ENCODE results near the gene LUC7L3.

DNA sequence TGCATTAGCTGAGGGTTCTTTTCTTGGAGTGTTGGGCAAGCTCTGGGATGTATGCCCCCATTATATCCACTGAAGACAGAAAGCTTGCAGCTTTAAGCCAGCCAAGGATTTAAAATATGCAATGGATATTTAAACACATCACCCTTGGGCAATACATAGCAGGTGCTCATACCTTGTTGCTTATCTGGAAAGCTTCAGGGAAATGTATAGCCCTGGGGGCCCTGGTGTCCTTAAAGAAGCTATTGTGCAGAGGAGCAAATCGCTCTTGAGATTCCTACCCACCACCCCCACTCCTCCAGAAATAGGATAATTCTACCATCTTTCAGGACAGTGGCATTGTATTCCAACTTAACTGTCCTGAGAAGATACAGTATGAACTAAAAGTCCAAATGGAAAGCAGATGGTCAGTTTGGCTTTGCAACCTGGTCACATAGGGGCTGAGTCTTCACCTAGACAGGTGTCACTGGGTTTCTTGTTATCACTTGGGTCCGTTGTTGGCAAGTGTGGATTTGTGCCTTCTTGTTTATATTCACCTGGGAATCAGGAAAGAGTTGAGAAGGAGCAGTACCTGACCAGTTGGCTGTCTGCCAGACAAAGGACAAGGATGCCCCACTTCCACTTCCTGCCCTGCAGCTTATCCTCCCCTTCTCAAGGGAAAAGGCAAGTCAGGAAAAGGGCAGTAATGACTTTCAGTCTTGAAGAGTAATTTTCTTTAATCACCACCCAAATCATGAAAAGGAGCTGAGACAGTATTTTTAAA lies 44.5 kb downstream of the LUC7L3 start:
- TF ChIP-seq POLR2A (IDR thresholded peaks at IDR 0.05; ENCODE audit: borderline replicate concordance, extremely low read depth, insufficient read depth, insufficient read length), result no peak
- TF ChIP-seq, protein P1, sequence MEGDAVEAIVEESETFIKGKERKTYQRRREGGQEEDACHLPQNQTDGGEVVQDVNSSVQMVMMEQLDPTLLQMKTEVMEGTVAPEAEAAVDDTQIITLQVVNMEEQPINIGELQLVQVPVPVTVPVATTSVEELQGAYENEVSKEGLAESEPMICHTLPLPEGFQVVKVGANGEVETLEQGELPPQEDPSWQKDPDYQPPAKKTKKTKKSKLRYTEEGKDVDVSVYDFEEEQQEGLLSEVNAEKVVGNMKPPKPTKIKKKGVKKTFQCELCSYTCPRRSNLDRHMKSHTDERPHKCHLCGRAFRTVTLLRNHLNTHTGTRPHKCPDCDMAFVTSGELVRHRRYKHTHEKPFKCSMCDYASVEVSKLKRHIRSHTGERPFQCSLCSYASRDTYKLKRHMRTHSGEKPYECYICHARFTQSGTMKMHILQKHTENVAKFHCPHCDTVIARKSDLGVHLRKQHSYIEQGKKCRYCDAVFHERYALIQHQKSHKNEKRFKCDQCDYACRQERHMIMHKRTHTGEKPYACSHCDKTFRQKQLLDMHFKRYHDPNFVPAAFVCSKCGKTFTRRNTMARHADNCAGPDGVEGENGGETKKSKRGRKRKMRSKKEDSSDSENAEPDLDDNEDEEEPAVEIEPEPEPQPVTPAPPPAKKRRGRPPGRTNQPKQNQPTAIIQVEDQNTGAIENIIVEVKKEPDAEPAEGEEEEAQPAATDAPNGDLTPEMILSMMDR (IDR thresholded peaks at IDR 0.05 in 2 of 3, conservative IDR thresholded peaks at IDR 0.05 in 1 of 3; ENCODE audit: borderline replicate concordance in 1 of 3, insufficient read depth in 1 of 3, low read depth in 2 of 3, low read length in 2 of 3), result no peak
- no peak for TF ChIP-seq SIN3A (IDR thresholded peaks at IDR 0.05; ENCODE audit: low read depth)
- TF ChIP-seq JUND (IDR thresholded peaks at IDR 0.05), result no peak
- TF ChIP-seq, protein P2, sequence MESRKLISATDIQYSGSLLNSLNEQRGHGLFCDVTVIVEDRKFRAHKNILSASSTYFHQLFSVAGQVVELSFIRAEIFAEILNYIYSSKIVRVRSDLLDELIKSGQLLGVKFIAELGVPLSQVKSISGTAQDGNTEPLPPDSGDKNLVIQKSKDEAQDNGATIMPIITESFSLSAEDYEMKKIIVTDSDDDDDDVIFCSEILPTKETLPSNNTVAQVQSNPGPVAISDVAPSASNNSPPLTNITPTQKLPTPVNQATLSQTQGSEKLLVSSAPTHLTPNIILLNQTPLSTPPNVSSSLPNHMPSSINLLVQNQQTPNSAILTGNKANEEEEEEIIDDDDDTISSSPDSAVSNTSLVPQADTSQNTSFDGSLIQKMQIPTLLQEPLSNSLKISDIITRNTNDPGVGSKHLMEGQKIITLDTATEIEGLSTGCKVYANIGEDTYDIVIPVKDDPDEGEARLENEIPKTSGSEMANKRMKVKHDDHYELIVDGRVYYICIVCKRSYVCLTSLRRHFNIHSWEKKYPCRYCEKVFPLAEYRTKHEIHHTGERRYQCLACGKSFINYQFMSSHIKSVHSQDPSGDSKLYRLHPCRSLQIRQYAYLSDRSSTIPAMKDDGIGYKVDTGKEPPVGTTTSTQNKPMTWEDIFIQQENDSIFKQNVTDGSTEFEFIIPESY (IDR thresholded peaks at IDR 0.05; ENCODE audit: extremely low read depth, insufficient replicate concordance, low read length), result no peak
- TF ChIP-seq YY1 (IDR thresholded peaks at IDR 0.05; ENCODE audit: extremely low read depth, insufficient replicate concordance, low read depth, low read length), result no peak
- TF ChIP-seq, protein P3, sequence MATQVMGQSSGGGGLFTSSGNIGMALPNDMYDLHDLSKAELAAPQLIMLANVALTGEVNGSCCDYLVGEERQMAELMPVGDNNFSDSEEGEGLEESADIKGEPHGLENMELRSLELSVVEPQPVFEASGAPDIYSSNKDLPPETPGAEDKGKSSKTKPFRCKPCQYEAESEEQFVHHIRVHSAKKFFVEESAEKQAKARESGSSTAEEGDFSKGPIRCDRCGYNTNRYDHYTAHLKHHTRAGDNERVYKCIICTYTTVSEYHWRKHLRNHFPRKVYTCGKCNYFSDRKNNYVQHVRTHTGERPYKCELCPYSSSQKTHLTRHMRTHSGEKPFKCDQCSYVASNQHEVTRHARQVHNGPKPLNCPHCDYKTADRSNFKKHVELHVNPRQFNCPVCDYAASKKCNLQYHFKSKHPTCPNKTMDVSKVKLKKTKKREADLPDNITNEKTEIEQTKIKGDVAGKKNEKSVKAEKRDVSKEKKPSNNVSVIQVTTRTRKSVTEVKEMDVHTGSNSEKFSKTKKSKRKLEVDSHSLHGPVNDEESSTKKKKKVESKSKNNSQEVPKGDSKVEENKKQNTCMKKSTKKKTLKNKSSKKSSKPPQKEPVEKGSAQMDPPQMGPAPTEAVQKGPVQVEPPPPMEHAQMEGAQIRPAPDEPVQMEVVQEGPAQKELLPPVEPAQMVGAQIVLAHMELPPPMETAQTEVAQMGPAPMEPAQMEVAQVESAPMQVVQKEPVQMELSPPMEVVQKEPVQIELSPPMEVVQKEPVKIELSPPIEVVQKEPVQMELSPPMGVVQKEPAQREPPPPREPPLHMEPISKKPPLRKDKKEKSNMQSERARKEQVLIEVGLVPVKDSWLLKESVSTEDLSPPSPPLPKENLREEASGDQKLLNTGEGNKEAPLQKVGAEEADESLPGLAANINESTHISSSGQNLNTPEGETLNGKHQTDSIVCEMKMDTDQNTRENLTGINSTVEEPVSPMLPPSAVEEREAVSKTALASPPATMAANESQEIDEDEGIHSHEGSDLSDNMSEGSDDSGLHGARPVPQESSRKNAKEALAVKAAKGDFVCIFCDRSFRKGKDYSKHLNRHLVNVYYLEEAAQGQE (IDR thresholded peaks at IDR 0.05; ENCODE audit: low read depth), result no peak
- TF ChIP-seq EZH2 (IDR thresholded peaks at IDR 0.05), result no peak
- TF ChIP-seq POLR2AphosphoS5 (IDR thresholded peaks at IDR 0.05; ENCODE audit: low read depth, low read length), result no peak
